Germinal center (tissue), 1 donor: Measurements from ENCODE around the gene SLC1A5.
"Not testable (repeated sequence)": the region's sequence is repeated elsewhere in the genome, so short reads cannot be mapped to it uniquely, and the experiment has no call there.

Source experiments
- DNase-seq: peaks from one replicate; pipeline ENCODE4 v3.0.0; 2012; ENCODE audit warnings: mixed read lengths, low spot score

SLC1A5 gene

DNA sequence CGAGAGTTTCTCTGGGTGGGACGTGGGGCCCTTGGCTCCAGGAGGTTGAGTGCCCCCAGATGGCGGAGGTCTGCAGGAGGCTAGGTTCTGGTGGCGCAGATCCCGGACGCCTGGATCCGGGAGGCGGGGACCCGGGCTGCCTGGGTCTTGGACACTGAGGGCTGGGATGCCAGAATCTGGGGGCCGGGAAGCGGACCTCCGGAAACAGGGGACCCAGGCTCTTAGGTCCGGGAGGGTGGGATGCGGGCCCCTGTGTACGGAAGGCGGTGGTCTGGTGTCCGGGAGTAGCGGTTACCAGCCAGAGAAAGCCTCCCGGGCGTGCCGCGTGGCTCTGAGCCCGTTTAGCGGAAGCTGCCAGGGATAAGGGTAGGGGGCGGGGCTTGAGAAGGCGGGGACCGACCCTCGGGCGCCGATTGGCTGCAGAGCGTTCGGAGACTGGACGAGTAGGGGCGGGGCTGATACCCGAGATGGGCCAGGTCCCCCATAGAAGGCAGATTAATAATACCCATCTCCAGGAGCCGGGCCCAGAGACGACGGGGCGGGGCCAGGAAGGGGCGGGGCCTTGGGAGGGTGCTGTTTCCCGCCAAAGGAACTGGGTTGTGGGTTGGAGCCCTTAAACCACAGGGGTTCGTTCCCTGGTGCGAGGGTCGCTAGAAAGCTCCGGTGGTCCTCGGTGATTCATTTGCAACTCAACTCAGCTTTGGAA lies at the start of gene SLC1A5:
Gene SLC1A5, minus strand, starts transcription at position 333 of the 706 bp plus-strand sequence. CDS start 629 bp downstream, outside the sequence.
- peak; percentile 99 for DNase-seq

GRCh38 chr19:46838160-46838559 lies 49.8 kb upstream of the SLC1A5 start:
- no peak for DNase-seq

- no peak for DNase-seq
These were observed 46.6 kb upstream of the SLC1A5 start for GRCh38 chr19:46834984-46835383.

DNA sequence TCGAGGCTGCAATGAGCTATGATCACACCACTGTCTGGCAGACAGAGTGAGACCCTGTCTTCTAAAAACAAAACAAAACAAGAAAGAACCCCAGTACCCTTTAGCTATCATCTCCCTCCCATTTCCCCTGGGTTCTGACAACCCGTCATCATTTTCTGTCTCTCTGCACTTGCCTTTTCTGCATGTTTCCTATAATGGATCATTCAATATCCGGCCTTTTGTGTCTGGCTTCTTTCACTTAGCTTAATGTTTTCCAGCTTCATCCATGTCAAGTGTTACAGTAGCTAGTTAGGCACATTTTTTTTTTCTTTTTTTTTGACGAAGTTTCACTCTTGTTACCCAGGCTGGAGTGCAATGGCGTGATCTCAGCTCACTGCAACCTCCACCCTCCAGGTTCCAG lies 45.7 kb upstream of the SLC1A5 start:
- DNase-seq = no peak

GRCh38 chr19:46830864-46831263 lies 42.5 kb upstream of the SLC1A5 start:
- no peak for DNase-seq

DNA sequence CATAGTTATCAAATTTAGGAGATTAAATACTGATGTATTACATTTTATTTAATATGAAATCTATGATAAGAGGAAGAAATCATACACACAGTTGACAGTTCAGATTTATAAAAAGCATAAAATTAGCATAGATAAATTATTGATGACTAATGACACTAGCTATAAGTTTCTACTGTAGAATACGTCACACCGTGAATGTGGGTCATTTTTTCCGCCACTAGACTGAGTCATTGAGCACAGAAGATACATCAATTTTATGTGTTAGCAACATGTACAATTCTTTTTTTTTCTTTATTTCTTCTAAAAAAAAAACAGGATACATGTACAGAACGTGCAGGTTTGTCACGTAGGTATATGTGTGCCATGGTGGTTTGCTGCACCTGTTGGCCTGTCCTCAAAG lies 40.1 kb upstream of the SLC1A5 start:
- DNase-seq = no peak

GRCh38 chr19:46825731-46826055 lies 37.3 kb upstream of the SLC1A5 start:
- DNase-seq = no peak

- DNase-seq = peak; percentile 18
These were observed 36.7 kb upstream of the SLC1A5 start for GRCh38 chr19:46824890-46825730.

DNA sequence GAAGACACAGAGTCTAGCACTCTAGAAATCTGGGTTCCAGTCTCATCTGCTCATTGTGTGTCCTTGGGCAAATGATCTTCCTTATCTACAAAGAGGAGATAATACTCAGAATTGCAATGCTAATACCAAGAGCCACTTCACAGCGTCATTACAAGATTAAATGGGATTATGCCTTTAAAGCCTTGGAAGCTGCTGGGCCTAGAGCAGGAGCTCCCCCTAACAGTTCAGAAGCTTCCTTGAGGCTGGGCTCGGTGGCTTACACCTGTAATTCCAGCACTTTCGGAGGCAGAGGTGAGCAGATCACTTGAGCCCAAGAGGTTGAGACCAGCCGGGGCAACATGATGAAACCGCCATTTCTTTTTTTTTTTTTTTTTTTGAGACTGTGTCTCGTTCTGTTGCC lies 34.7 kb upstream of the SLC1A5 start:
- DNase-seq = no peak

DNA sequence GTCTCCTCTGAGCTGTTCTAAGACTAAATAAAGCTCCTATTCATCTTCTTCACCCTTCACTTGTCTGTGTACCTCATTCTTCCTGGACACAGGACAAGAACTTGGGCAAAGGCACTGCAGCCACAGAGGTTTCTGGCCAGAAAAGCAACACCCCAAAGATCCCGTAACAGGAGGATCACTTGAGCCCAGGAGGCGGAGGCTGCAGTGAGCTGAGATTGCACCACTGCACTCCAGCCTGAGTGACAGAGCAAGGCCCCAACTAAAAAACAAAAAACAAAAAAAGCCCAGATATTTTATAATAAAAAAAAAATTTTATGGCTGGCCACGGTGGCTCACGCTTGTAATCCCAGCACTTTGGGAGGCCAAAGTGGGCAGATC lies 34.0 kb upstream of the SLC1A5 start:
- not testable (repeated sequence) for DNase-seq

DNA sequence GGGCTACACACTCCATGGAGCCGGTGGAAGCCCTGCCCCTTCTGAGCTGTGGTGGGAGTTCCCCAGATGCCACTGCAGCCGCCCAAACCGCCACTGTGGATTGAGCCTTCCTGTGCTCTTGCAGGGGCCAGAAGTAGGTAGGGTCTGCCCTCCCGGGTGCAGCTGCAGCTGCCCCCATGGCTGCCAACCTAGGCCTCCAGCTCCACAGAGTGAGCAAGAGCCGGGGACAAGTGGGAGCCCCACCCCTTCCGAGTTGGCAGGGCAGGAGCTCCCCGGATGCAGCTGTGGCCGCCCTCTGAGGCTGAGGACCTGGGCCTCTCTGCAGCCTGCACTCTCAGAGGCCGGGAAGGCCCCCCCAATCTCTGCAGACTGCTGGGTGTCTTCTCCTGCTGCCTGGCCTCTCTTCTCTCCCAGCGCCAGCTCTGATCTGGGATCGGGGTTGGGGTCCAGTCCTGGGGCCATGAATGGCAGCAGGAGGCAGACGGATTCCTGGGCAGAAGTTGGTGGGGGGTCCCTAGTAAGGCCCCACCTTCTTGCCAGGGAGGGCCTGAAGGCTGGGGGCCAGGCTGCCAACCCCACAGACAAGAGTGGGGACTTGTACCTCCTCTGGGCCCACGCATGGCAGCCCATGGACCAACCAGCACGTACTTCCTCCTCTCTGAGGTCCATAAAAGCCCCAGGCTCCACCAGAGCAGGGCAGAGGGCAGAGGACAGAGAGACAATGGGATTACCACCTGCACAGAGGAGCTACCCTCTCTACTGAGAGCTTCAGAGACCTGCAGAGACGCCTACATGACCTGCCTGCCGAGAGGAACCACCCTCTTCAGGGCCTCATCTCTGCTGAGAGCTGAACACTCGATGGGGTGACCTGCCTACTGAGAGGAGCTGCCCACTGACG lies 33.4 kb upstream of the SLC1A5 start:
- peak; percentile 55 for DNase-seq

DNA sequence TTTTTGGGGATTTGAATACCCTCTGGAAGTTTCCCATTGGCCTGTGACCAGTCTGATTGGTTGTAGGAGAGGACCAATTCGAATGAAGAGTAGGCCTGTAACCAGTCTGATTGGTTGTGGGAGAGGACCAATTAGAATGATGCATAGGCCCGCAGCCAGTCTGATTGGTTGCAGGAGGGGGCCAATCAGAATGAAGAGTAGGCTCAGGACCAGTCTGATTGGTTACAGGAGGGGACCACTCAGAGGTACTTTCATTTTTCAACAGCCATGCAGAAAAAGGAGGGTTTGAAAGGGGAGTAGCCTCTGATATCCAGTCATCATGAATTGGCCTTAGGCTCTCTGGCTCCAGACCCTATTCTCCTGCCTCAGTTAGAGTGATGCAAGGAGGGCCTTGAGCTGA lies 30.4 kb upstream of the SLC1A5 start:
- DNase-seq = no peak

DNA sequence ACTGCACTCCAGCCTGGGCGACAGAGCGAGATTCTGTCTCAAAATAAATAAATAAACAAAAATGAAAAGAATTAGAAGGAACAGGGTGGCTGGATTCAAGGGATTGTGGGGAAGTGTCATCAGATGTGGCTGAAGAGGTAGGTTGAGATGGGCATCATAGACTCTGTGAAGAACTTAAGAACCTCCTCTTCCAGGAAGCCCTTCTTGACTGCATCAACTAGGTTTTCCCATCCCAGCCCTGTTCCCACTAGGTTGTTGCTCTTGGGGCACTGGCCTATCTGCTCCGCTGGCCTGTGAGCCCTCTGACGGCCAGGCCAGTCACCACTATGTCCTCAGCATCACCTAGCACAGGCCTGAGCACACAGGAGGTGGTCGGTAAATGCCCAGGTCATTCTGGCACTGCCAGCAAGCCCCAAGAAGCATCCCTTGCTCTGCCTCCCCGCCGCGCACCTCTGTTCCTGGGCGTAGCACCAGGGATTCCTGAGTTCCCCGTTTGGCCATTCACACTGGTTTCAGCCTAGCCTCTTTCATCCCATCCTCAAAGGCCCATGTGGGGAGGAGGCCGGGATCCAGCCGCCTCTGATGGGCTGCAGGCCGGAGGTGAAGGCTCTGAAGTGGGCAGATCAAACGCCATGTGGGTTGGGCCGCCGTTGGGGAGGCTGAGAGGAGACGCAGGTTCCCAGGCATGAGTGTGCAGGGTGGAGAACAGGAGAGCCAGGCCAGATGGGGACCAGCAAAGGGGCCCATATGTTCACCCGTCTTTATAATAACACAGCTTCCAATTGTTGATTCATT lies 27.6 kb upstream of the SLC1A5 start:
- DNase-seq = no peak

DNA sequence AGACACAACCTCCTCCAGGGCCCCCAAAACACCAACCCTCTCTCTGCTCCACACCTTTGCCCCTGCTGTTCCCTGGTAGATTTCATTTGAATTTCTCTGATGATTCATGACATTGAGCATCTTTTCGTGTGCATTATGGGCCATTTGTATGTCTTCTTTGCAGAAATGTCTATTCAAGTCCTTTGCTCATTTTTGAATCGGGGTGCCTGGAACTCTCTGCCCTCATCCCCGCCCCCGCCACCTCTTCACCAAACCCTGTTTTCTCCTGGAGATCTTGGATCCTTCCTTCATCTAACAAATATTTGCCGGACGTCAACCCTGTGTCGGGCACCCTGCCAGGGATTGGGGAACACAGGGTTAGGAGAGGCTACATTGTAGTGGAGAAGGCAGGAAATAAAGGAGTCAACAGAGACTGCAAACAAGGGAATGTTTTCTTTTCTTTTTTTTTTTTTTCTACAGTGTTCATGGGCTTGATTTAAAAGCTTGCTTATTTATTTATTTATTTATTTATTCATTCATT lies 25.5 kb upstream of the SLC1A5 start:
- DNase-seq = no peak

DNA sequence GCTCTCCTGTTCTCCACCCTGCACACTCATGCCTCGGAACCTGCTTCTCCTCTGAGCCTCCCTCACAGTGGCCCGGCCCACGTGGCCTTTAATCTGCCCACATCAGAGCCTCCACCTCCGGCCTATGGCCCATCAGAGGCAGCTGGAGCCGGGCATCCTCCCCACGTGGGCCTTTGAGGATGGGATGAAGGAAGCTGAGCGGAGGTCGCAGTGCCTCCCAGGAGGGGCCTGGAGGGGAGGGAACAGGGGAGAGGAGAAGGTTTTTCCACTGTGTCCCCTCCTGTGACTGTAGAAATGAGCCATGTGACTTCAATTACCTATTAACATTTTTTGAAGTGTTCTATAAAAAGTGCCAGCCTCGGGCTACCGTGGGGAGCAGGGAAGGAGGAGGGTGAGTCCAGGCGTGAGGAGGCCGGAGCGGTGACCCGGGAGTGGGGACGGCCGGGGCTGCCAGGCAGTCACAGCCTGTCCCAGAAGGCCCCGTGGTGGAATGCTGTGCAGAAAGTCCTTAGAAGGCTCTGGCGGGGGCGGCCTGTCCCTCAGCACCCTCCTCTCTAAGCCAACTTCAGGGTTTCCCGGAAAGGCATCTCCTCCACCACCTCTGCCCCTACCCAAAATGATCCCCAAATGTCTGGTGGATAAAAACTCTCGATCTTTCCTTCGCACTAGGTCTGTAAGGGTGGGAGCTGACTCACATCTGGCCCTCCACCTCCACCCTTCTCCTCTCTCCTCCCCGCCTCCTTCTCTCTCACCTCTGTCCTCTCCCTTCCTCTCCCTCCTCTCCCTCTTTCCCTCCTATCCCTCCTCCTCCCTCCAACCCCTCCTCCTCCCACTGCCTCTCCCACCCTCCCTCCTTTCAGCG lies 24.8 kb upstream of the SLC1A5 start:
- no peak for DNase-seq

DNA sequence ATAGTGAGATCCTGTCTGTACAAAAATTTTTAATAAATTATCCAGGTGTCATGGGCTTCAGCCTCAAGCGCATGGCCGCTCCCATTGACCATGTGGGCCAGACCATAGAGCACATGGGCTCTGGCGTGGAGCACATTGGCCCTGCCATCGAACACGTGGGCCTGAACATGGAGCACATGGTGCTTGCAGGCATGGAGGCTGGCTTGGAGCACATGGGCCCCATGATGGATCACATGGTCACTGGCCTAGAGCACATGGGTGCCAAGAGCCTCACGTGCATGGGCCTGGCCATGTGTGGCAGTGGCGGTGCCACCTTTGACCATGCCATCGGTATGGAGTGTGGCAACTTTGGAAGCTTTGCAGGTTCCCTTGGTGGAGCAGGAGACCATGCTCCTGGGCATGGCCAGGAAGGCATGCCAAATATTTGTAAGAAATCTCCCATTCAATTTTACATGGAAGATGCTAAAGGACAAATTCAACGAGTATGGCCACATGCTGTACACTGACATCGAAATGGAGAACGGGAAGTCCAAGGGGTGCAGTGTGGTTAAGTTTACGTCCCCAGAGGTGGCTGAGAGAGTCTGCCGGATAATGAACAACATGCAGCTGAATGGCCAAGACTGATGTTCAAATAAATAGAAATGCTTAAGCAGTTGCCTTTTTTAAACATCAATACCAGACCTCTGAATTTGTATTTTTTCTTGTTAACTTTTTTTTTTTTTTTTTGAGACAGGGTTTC lies 21.3 kb upstream of the SLC1A5 start:
- no peak for DNase-seq

GRCh38 chr19:46806656-46807055 lies 18.3 kb upstream of the SLC1A5 start:
- no peak for DNase-seq

DNA sequence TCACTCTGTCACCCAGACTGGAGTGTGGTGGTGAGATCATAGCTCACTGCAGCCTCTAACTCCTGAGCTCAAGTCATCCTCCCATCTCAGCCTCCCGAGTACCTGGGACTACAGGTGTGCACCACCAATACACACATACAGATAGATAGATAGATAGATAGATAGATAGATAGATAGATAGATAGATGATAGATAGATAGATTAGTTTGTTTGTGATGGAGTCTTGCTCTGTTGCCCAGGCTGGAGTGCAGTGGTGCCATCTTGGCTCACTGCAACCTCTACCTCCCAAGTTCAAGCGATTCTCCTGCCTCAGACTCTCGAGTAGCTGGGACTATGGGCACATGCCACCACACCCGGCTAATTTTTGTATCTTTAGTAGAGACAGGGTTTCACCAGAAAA lies 16.0 kb upstream of the SLC1A5 start:
- DNase-seq = not testable (repeated sequence)

DNA sequence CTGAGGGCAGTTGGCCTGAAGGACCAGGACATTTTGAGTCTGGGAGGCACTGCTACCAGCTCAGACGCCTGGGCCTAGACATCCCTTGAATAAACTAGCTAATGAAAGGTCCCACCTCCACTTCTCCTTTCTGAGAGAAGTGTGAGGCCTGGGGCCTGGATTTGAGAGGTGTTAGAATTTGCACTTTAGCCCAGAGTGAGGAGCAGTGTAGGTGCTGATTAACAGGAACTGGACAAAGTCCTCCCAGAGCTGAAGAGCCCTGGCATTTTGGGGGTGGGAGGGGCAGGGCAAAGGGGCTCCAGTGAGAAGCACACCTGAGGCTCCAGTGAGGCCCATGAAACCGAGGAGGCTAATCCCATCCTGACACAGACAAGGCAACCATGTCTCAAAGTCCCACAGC lies 15.2 kb upstream of the SLC1A5 start:
- no peak for DNase-seq

GRCh38 chr19:46802152-46802551 lies 13.8 kb upstream of the SLC1A5 start:
- no peak for DNase-seq
